ENCODE data around the gene CCDC71. TPM values are rescaled to one million over a fixed set of nuclear protein-coding genes. Genes with fewer than 3 reads are reported as not detected.
A peak's percentile ranks its signal among the peaks of the same experiment; 100 is the strongest.

The CCDC71 gene
- total and polyA plus RNA-seq, 9 of the 15 experiments (the other 6 are each of a cell fraction or from before 2014, with no cell fraction given) = 0.13 to 19.3 (median 14.3) TPM

DNA sequence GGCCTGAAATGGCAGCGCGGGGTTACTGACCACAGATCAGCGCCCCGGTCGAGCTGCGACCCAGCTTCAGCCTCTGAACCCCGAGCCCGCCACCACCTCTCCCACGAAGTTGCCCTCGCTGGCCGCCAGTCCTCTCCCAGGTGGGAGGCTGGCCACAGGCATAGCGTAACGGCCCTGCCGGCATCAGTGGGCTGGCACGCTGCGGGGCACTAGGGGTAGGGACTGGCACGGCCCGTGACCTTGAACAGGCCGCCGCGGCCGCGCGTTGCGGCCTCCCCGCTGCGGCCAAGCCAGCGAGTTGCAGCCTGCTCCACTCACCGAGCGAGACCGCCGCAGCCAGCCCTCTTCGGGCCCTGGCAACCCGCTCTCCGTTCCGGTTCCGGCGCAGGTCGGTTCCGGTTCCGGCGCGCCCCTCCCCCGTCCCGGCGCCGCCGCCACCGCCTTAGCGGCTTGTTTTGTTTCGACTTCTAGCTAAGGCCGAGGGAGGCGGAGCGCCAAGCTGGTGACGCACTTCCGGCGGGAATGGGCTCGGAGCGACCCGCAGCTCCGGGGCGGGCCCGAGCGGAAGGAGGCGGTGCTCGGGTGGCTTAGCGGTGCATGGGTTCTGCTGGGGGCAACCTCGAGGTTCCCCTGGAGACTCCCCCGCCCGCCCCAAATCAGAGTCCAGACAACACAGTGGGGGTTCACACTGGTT is 45.5 kb downstream of the CCDC71 start, which contains the start of gene USP19 (continued):
- TF ChIP-seq HNRNPLL (IDR thresholded peaks at IDR 0.05; ENCODE audit: low read depth, low read length, poor library complexity, severe bottlenecking) (peak; percentile 43), SP1 (CRISPR knock-in tag; IDR thresholded peaks at IDR 0.05) (peak; percentile 83), ZNF12 (CRISPR knock-in tag; IDR thresholded peaks at IDR 0.05) (no peak), ELF1 (tag; IDR thresholded peaks at IDR 0.05) (peak; percentile 82), ZNF830 (CRISPR knock-in tag; IDR thresholded peaks at IDR 0.05) (no peak), RBM39 (optimal IDR thresholded peaks at IDR 0.05; ENCODE audit: low read depth, low read length) (no peak), GABPA (tag; conservative IDR thresholded peaks at IDR 0.05; ENCODE audit: low read depth) (peak; percentile 97), ZNF764 (CRISPR knock-in tag; IDR thresholded peaks at IDR 0.05; ENCODE audit: low read depth) (no peak), IRF2 (CRISPR knock-in tag; IDR thresholded peaks at IDR 0.05) (no peak), MEF2A (IDR thresholded peaks at IDR 0.05; ENCODE audit: control insufficient read depth, low read depth, low read length) (no peak), ZBTB7A (IDR thresholded peaks at IDR 0.05; ENCODE audit: borderline replicate concordance, control insufficient read depth, low read depth, low read length) (peak; percentile 20; the same call in 1 of the 2 replicates), ETV1 (tag; conservative IDR thresholded peaks at IDR 0.05; ENCODE audit: low read depth) (peak; percentile 64; the same call in 1 of the 2 replicates), SIN3A (IDR thresholded peaks at IDR 0.05; ENCODE audit: borderline replicate concordance in 2 of 2, control insufficient read depth in 1 of 2, low read depth in 2 of 2, low read length in 2 of 2) (peak in 1 of 2 experiments; percentile 91; a peak in 2 of 4 replicates), ZNF174 (CRISPR knock-in tag; IDR thresholded peaks at IDR 0.05) (no peak), ELF2 (CRISPR knock-in tag; IDR thresholded peaks at IDR 0.05) (peak; percentile 67; the same call in 1 of the 2 replicates), NFE2 (IDR thresholded peaks at IDR 0.05; ENCODE audit: low read depth) (no peak), HCFC1 (IDR thresholded peaks at IDR 0.05; ENCODE audit: low read depth, low read length) (peak; percentile 69), POLR2G (IDR thresholded peaks at IDR 0.05; ENCODE audit: low read depth, low read length) (peak; percentile 92)
- TF ChIP-seq, protein P1, sequence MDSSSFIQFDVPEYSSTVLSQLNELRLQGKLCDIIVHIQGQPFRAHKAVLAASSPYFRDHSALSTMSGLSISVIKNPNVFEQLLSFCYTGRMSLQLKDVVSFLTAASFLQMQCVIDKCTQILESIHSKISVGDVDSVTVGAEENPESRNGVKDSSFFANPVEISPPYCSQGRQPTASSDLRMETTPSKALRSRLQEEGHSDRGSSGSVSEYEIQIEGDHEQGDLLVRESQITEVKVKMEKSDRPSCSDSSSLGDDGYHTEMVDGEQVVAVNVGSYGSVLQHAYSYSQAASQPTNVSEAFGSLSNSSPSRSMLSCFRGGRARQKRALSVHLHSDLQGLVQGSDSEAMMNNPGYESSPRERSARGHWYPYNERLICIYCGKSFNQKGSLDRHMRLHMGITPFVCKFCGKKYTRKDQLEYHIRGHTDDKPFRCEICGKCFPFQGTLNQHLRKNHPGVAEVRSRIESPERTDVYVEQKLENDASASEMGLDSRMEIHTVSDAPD (CRISPR knock-in tag; IDR thresholded peaks at IDR 0.05) = no peak
- TF ChIP-seq, protein P2, sequence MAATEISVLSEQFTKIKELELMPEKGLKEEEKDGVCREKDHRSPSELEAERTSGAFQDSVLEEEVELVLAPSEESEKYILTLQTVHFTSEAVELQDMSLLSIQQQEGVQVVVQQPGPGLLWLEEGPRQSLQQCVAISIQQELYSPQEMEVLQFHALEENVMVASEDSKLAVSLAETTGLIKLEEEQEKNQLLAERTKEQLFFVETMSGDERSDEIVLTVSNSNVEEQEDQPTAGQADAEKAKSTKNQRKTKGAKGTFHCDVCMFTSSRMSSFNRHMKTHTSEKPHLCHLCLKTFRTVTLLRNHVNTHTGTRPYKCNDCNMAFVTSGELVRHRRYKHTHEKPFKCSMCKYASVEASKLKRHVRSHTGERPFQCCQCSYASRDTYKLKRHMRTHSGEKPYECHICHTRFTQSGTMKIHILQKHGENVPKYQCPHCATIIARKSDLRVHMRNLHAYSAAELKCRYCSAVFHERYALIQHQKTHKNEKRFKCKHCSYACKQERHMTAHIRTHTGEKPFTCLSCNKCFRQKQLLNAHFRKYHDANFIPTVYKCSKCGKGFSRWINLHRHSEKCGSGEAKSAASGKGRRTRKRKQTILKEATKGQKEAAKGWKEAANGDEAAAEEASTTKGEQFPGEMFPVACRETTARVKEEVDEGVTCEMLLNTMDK (IDR thresholded peaks at IDR 0.05; ENCODE audit: borderline replicate concordance, insufficient read depth, low read depth, low read length, poor library complexity, severe bottlenecking) = no peak
- TF ChIP-seq, protein P3, sequence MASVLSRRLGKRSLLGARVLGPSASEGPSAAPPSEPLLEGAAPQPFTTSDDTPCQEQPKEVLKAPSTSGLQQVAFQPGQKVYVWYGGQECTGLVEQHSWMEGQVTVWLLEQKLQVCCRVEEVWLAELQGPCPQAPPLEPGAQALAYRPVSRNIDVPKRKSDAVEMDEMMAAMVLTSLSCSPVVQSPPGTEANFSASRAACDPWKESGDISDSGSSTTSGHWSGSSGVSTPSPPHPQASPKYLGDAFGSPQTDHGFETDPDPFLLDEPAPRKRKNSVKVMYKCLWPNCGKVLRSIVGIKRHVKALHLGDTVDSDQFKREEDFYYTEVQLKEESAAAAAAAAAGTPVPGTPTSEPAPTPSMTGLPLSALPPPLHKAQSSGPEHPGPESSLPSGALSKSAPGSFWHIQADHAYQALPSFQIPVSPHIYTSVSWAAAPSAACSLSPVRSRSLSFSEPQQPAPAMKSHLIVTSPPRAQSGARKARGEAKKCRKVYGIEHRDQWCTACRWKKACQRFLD (CRISPR knock-in tag; IDR thresholded peaks at IDR 0.05) = no peak
- TF ChIP-seq, protein P4, sequence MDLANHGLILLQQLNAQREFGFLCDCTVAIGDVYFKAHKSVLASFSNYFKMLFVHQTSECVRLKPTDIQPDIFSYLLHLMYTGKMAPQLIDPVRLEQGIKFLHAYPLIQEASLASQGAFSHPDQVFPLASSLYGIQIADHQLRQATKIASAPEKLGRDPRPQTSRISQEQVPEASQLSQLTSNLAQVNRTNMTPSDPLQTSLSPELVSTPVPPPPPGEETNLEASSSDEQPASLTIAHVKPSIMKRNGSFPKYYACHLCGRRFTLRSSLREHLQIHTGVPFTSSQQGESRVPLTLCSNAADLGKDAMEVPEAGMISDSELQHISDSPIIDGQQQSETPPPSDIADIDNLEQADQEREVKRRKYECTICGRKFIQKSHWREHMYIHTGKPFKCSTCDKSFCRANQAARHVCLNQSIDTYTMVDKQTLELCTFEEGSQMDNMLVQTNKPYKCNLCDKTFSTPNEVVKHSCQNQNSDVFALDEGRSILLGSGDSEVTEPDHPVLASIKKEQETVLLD (IDR thresholded peaks at IDR 0.05) = peak; percentile 83; the same call in 1 of the 2 replicates
